Spleen (tissue), 11 donors: Measurements from ENCODE around the gene CSTPP1. TPM values are rescaled to one million over a fixed set of nuclear protein-coding genes. Genes with fewer than 3 reads are reported as not detected.
A peak's percentile ranks its signal among the peaks of the same experiment; 100 is the strongest.

Experiments used
- DNase-seq: peaks from one replicate; pipeline ENCODE4 v3.0.0-alpha.2; 2020
- H3K27ac ChIP-seq, 8 donors: fragments of 200-600 bp; sonication (generic) in 7 of 8; 1 replicate in 4 of 8; 2 replicates in 4 of 8; pipeline versions ENCODE4 v1.5.0 to v1.8.0; 2016 to 2021; ENCODE audit warnings: inconsistent platforms in 4 of 8, mild to moderate bottlenecking in 4 of 8, moderate library complexity in 1 of 8
- H3K27me3 ChIP-seq, 7 donors: fragments of 200-600 bp; sonication (generic) in 6 of 7; replicated peaks in 1 of 7; 1 replicate in 4 of 7; 2 replicates in 3 of 7; pipeline versions ENCODE4 v1.5.0 to v1.8.0; 2016 to 2021; ENCODE audit warnings: inconsistent platforms in 3 of 7, mild to moderate bottlenecking in 1 of 7
- H3K36me3 ChIP-seq, 6 donors: fragments of 200-600 bp; sonication (generic) in 5 of 6; 1 replicate in 4 of 6; 2 replicates in 2 of 6; pipeline versions ENCODE4 v1.5.0 to v1.8.0; 2016 to 2021; ENCODE audit warnings: inconsistent platforms in 2 of 6
- H3K4me1 ChIP-seq, 6 donors: fragments of 200-600 bp; sonication (generic) in 5 of 6; 1 replicate in 3 of 6; 2 replicates in 3 of 6; pipeline versions ENCODE4 v1.5.0 to v1.8.0; 2016 to 2021; ENCODE audit warnings: inconsistent platforms in 3 of 6
- H3K4me3 ChIP-seq, 8 donors: fragments of 200-600 bp; sonication (generic) in 7 of 8; 1 replicate in 4 of 8; 2 replicates in 4 of 8; pipeline versions ENCODE4 v1.5.0 to v1.8.0; 2016 to 2021; ENCODE audit warnings: inconsistent platforms in 4 of 8, mild to moderate bottlenecking in 4 of 8, moderate library complexity in 2 of 8
- H3K9me3 ChIP-seq, 8 donors: fragments of 200-600 bp; sonication (generic) in 7 of 8; 1 replicate in 4 of 8; 2 replicates in 4 of 8; pipeline versions ENCODE4 v1.5.0 to v1.8.0; 2016 to 2021; ENCODE audit warnings: inconsistent platforms in 4 of 8
- CTCF ChIP-seq, 11 experiments: fragments of 200-600 bp in 7 of 11; fragments of 450-650 bp in 4 of 11; sonication (generic) in 4 of 11; IDR thresholded peaks in 8 of 11; conservative IDR thresholded peaks in 3 of 11; 1 replicate in 7 of 11; 2 replicates in 4 of 11; pipeline versions ENCODE4 v1.4.0 to v1.8.0; 2016 to 2021; ENCODE audit warnings: antibody characterized with exemption in 11 of 11, inconsistent platforms in 4 of 11, mild to moderate bottlenecking in 1 of 11
- POLR2A ChIP-seq, 3 donors: fragments of 450-650 bp; IDR thresholded peaks; one replicate each; pipeline ENCODE4 v1.5.1; 2017; ENCODE audit warnings: antibody characterized with exemption in 3 of 3, mild to moderate bottlenecking in 1 of 3
- POLR2AphosphoS5 ChIP-seq, 3 donors: sonication (generic); formaldehyde crosslinking; IDR thresholded peaks; one replicate each; pipeline ENCODE4 v1.5.1; 2017; ENCODE audit warnings: antibody characterized with exemption in 3 of 3
- WGBS, 5 donors: extraction: QIAGEN DNeasy Blood & Tissue Kit in 3 of 5; methylation state at CpG; one replicate each; pipeline versions ENCODE4 v1.1.5 to v1.1.7; 2013 to 2018; 5-methylcytosine and 5-hydroxymethylcytosine counted together
- intact Hi-C: fragments of 100-400 bp; cut with DNase I; formaldehyde crosslinking; loops from one replicate; pipeline ENCODE4 v1.15.0; 2023; ENCODE audit warnings: low total_unique reads
- polyA plus RNA-seq, 3 donors: library from polyadenylated mRNA; stranded (reverse); fragments of 200-250 nt; gene quantifications; one replicate each; pipeline ENCODE4 v1.2.1, GENCODE V29; 2013
- total RNA-seq, 7 donors: library from RNA; depleted of rRNA in 3 of 7; stranded (reverse); fragments of >200 nt in 3 of 7; fragmentation: NEBNext Ultra II Directional in 4 of 7; extraction: Animal tissue kit (Norgen Biotek cat#: 25700) in 4 of 7; gene quantifications; one replicate each; pipeline versions ENCODE4 v1.1.0 to v1.2.1, GENCODE V29; 2016 to 2021
- donor health status: healthy with polysubstance abuse.
- donor health status: DM: no; HTN: no; CAD: no; lungs with moderate emphysema.
- donor health status: DM: no; HTN: no; CAD: no.
- donor health status: Bipolar disorder and iron deficiency.
- donor health status: healthy.
- donor health status: DM: no; HTN: no; CAD: no.
- donor health status: DM: yes; HTN: yes; CAD: no.

CSTPP1 gene
- total and polyA plus RNA-seq, 10 donors = 8.6 to 23.0 (median 14.4) TPM

- H3K9me3 ChIP-seq = no peaks in the 10 kb centered on the region
- DNase-seq = no peak
- H3K4me3 ChIP-seq = peak overlapping the region; percentile 52 to 88 (median 62)
- intact Hi-C loops = no loop called here
- H3K27me3 ChIP-seq = peaks cover 0 to 72% (median 34%) of the 10 kb centered on the region in 7 donors
- 20 to 36% (median 22%) methylated on average over 25 to 50 of the region's 50 CpGs for WGBS, 5 donors
- peaks cover 14 to 39% (median 29%) of the 10 kb centered on the region in 6 donors for H3K4me1 ChIP-seq
- peak overlapping the region in 3 of 8 donors; percentile 7 to 68 (median 21) for H3K27ac ChIP-seq
- no peak for TF ChIP-seq POLR2AphosphoS5 (IDR thresholded peaks at IDR 0.05)
- TF ChIP-seq CTCF (IDR thresholded peaks at IDR 0.05 in 8 of 11, conservative IDR thresholded peaks at IDR 0.05 in 3 of 11) = no peak
- no peak for TF ChIP-seq POLR2A (IDR thresholded peaks at IDR 0.05)
- H3K36me3 ChIP-seq = peaks cover 0 to 1% (median 0%) of the 10 kb centered on the region in 6 donors
Measured at GRCh38 chr11:47185305-47186075, 248.9 kb downstream of the CSTPP1 start.

DNA sequence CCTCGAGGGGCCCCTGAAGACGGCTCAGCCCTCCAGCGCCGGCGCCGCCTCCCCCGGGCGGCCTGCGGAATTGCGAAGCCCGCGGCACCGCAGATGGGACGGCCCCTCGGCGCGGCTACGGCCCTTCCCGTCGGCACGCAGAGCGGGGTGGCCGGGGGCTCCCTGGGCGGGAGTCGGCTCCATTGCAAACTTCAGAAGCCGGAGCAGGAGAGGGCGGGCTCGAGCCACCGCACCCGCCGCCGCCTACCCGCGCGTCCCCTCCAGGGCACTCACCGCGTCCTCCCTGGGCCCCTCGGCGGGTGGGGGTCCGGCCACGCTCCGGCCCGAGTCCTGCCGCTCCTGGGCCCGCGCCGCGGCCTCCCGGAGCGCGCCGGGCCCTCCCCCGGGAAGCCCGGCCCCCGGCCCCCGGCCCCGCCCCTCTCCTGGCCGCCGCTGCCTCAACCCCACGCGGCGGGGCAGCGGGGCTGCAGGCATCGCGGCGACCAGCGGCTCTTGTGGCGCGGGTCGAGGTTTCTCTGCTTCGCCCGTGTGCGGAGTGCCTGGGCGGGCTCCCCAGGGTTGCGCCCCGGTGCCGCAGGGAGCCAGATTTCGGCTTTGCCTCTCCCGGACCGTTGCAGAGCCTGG is 249.6 kb downstream of the CSTPP1 start, which contains the start of gene PACSIN3:
PACSIN3 (minus strand) TSS at position 359 of the 624 bp plus-strand sequence. CDS start 3,707 bp downstream, outside the sequence.
- TF ChIP-seq POLR2A (IDR thresholded peaks at IDR 0.05) (no peak), POLR2AphosphoS5 (IDR thresholded peaks at IDR 0.05) (peak in 1 of 3 donors; percentile 43), CTCF (IDR thresholded peaks at IDR 0.05 in 8 of 11, conservative IDR thresholded peaks at IDR 0.05 in 3 of 11) (peak in 3 of 11 experiments; percentile 13 to 16 (median 14))
- intact Hi-C loops = no loop called here
- 1 to 2% (median 1%) methylated on average over 37 to 80 of the region's 80 CpGs for WGBS, 5 donors
- H3K27me3 ChIP-seq = peaks cover 0 to 72% (median 34%) of the 10 kb centered on the region in 7 donors
- no peaks in the 10 kb centered on the region for H3K36me3 ChIP-seq
- H3K9me3 ChIP-seq = no peaks in the 10 kb centered on the region
- H3K27ac ChIP-seq = peak within 1 kb of the TSS in 4 of 8 donors; percentile 7 to 68 (median 30)
- DNase-seq = peak; percentile 82
- peaks cover 14 to 39% (median 29%) of the 10 kb centered on the region in 6 donors for H3K4me1 ChIP-seq
- peak within 1 kb of the TSS; percentile 52 to 88 (median 62) for H3K4me3 ChIP-seq

DNA sequence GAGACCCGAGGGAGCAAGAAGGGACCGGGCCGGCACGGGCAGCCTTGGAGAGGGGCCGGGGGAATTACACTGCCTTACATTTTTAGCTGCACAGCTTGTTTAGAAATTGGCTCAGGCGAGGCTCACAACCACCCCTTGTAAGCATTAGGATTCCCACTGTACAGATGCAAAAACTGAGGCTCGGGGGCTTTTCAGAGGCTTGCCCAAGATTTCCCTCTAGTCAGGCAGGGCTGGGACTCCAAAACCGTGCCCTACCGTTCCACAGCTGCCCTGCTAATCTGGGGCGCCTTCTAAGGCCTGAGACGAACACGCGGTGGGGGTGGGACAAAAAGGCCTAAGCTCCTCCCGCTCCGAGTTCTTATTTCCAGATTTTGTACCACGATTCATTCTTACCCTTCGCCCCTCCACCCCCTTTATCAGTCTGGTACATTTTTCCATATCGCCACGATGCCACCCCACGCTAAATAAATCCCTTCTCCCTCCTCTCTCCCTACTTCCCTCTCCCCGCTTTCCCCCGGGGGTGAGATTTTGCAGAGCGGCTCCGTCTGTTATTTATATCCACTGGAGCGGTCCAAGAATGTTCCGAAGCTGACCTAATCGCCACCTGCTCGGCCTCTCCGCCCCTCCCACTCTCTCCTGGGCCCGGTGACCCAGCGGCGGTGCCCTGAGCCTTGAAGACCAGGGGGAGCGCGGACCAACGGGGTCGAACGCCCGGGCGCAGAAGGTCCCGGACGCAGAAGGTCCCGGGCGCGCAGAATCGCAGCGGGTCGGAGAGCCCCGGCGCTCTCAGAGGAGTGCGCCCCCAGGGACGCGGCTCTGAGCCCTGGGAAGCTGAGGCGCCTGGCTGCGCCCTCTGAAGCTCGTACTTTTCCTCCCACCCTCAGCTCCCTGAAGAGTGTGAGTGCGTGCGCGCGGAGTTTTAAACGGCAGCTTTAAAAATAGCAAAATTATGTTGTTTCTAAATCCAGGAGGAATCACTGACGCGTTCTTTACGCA is 250.4 kb downstream of the CSTPP1 start:
- DNase-seq = no peak
- Histone ChIP-seq H3K4me1 (peaks cover 14 to 39% (median 29%) of the 10 kb centered on the region in 6 donors), H3K27me3 (peaks cover 0 to 72% (median 34%) of the 10 kb centered on the region in 7 donors), H3K9me3 (no peaks in the 10 kb centered on the region), H3K36me3 (no peaks in the 10 kb centered on the region), H3K27ac (peak overlapping the region in 2 of 8 donors; percentile 40 to 68), H3K4me3 (peak overlapping the region; percentile 52 to 88 (median 62))
- TF ChIP-seq POLR2A (IDR thresholded peaks at IDR 0.05) = no peak
- peak in 1 of 11 experiments; percentile 1 for TF ChIP-seq CTCF (IDR thresholded peaks at IDR 0.05 in 8 of 11, conservative IDR thresholded peaks at IDR 0.05 in 3 of 11)
- peak in 1 of 3 donors; percentile 21 for TF ChIP-seq POLR2AphosphoS5 (IDR thresholded peaks at IDR 0.05)
- 1 to 2% (median 2%) methylated on average over 61 to 63 of the region's 63 CpGs for WGBS, 5 donors
- intact Hi-C loops = no loop called here
